ENCODE data around the gene SPINT2.

- TF ChIP-seq CTCF (IDR thresholded peaks at IDR 0.05; ENCODE audit: low read length) (no peak), EZH2 (IDR thresholded peaks at IDR 0.05; ENCODE audit: borderline replicate concordance, low read length) (no peak)
Observed at GRCh38 chr19:38239816-38240215, 24.6 kb upstream of the SPINT2 start.

Data from OCI-LY1 (cell line).